Measurements from ENCODE around the gene LAMC3.
"Not testable (repeated sequence)": the region's sequence is repeated elsewhere in the genome, so short reads cannot be mapped to it uniquely, and the experiment has no call there.

The LAMC3 gene

DNA sequence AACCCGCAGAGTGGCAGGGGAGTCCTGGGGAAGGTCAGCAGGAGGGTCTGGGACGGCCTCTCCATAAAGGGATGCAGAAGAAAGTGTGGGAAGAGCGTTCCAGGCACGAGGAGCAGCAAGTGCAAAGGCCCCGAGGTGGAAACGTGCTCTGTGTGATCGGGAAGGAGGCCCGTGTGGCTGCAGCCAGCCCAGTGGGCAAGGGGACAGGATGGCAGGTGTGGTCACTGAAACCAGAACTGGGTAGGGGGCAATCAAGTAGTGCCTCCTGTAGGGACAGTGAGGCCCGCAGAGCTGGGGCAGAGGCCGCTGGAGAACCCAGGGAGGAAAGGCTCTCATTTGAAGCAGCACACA lies 16.3 kb upstream of the LAMC3 start:
- DNase-seq = no peak

GRCh38 chr9:130993303-130994030 lies 15.5 kb upstream of the LAMC3 start:
- no peak for DNase-seq

DNA sequence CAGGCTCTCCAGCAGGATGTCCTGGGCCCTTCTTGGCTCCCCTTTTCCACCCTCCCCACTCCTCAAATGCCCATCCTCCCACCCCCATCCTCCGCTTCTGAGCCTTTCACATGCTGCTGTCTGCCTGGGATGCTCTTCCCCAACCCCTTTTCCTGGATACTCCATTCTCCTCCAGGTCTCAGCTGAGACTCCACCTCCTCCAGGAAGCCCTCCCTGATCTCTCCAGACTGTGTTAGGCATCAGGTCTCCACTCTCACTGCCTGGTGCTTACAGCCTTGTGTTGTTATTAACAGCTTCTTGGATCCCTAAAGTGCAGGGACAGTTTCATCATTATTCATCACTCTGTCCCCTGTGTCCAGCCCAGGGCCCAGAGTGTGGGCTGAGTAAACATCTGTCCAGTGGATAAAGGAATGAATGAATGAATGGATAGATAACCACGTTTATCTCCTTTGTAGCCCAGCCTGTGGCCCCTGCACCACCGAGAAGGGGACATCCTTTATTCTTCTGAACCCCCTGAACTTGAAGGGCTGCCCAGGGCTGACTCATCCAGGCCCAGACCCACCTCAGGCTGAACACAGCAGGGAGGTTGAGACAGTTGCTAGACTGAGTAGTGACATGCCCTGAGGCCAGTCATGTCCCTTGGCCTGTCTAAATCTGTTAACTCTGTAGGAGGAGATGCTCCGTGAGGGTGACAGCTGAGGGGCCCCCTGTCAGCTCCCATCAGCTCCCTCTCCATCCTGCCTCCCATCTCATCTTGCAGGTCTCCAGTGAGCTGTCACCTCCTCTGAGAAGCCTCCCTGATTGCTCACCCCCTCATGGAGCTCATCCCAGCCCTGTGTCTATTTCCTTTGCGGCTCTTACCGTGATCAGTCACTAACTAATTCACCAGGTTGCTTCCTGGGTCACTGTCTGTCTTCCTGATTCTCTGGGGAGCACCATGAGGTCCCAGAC lies 14.6 kb upstream of the LAMC3 start:
- DNase-seq = no peak

- no peak for DNase-seq
These were observed 13.6 kb upstream of the LAMC3 start for GRCh38 chr9:130995086-130996011.

DNA sequence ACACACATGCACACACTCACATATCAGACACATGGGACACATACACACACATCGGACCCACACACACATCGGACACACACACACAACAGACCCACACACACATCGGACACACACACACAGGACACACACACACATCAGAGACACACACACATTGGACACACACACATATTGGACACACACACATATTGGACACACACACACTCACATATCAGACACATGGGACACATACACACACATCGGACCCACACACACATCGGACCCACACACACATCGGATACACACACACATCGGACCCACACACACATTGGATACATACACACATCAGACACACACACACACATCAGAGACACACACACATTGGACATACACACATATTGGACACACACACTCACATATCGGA lies 12.8 kb upstream of the LAMC3 start:
- DNase-seq = no peak

GRCh38 chr9:130996676-130997394 lies 12.1 kb upstream of the LAMC3 start:
- no peak for DNase-seq

GRCh38 chr9:130997395-130997684 lies 11.6 kb upstream of the LAMC3 start:
- DNase-seq = no peak

GRCh38 chr9:130997925-130998596 lies 10.9 kb upstream of the LAMC3 start:
- no peak for DNase-seq

- no peak for DNase-seq
These were observed 10.3 kb upstream of the LAMC3 start for GRCh38 chr9:130998597-130999244.

DNA sequence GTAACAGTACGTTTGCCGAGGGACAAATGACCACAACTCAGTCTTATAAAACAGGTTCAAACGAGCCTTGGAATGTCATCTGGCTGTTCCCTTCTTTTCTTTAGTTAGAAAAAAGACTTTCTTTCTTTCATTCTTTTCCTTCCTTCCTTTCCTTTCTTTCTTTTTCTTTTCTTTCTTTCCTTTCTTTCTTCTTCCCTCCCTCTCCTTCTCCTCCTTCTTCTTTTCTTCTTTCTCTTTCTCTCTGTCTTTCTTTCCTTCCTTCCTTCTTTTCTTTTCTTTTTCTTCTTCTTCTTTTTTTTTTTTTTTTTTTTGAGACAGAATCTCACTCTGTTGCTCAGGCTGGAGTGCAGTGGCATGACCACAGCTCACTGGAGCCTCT lies 9.7 kb upstream of the LAMC3 start:
- no peak for DNase-seq

DNA sequence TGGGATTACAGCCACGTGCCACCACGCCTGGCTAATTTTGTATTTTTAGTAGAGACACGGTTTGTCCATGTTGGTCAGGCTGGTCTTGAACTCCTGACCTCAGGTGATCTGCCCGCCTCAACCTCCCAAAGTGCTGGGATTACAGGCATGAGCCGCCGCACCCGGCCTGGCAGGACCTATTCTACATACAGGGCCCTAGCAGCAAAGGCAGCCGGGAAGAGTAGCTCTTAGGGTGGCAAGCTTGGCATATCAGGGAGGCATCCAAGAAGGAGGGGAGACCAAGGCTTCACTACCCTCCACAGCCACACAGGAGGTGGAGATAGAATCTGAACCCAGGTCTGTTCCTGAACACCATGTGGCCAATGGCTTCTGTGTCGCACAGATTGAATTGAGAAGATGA lies 8.4 kb upstream of the LAMC3 start:
- not testable (repeated sequence) for DNase-seq

GRCh38 chr9:131001021-131001420 lies 8.0 kb upstream of the LAMC3 start:
- DNase-seq = no peak

DNA sequence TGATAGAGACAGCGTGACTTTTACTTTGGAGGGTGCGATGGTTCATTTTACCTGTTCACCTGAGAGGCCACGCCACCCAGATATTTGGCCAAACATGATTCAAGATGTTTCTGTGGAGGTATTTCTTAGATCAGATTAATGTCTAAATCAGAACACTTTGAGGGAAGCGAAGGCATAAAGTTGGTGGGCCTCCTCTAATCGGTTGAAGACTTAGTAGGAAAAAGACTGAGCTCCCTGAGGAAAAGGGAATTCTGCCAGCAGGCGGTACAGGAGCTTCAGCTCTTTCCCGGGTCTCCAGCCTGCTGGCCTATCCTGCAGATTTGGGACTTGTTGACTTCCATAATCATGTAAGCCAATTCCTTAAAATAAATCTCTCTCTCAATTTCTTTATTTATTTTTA lies 7.0 kb upstream of the LAMC3 start:
- DNase-seq = no peak

DNA sequence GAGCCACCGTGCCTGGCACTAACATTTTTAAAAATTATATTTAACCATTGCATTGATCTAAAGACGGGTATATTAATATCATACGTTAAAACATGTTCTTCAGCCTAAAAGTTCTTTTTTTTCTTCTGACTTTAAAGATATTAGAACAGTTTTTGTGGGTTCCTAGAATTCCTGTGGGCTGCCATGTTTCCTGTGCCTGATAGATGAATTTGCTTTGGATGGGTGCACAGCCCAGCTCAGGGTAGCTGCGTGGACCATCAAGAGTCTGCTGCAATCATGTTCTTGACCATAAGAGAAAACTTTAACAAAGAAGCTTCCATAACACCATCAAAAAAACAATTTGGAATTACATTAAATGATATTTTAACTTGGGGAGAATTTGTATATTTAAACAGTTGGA lies 2.4 kb upstream of the LAMC3 start:
- no peak for DNase-seq

- DNase-seq = no peak
These were observed 888 bp upstream of the LAMC3 start for GRCh38 chr9:131008086-131008485.

DNA sequence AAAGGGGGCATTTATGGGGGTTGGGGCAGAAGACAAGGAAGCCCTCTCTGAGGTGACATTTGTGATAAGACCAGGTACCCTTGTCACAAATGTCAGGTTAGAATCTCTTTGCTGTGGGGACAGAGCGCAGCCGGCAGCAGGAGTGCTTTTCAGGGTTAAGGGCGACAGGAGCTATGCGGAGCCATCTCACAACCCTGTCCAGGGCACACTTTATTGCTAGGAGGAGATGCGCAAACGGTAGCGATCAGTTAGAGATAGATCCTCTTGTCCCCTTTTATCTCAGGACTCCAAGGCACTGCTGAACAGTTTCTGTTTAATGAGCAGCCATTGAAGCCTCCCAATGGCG lies 438 bp upstream of the LAMC3 start:
- DNase-seq = no peak

- DNase-seq = no peak
These were observed 1.7 kb downstream of the LAMC3 start for GRCh38 chr9:131010482-131011273.

DNA sequence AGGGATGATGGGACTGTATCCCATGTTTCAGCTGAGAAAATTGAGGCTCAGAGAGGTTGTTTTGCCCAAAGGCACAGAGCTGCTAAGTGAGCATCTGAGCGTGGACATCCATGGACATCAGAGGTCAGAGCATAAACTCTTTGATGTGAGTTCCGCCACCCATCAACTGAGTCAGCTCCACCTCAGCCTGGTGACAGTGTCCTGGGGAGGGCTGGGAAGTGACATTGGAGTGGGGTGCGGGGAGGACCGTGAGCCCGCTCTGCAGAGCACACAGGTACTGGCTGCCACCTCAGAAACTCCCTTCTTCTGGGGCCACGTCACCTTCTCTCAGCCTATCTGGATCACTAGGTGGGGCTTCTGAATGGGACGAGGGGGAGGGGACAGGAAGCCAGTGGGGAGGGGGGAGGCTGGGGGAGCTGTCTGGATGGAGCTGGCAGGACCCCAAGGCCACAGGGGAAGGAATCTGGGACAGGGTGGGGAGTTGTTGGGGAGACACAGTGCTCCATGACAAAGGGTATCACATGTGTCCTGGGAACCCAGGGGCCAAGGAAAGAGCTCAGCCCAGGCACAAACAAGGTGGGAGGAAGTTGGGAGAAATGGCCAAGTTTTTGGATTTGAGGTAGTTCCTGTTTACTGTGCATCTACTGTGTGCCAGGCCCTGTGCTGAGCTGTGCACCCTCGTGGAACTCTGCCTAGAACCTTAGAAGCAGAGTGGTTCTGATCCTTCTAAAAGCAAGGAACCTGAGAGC lies 2.5 kb downstream of the LAMC3 start:
- no peak for DNase-seq

- DNase-seq = no peak
These were observed 3.0 kb downstream of the LAMC3 start for GRCh38 chr9:131012023-131012334.

GRCh38 chr9:131012396-131012917 lies 3.5 kb downstream of the LAMC3 start:
- no peak for DNase-seq

Measured in activated gamma-delta T cell (primary cell).